ELR (cell line): ENCODE results near the gene SCN7A.
A peak's percentile ranks its signal among the peaks of the same experiment; 100 is the strongest.
"Not testable (repeated sequence)": the region's sequence is repeated elsewhere in the genome, so short reads cannot be mapped to it uniquely, and the experiment has no call there.

Source experiments
- DNase-seq: peaks from one replicate; pipeline ENCODE4 v3.0.0-alpha.2; 2015; ENCODE audit warnings: low read depth

Gene SCN7A

GRCh38 chr2:166454006-166454595, 39.9 kb downstream of the SCN7A start:
- DNase-seq, result no peak

- DNase-seq, result peak; percentile 31
Measured at GRCh38 chr2:166451468-166451867, 42.6 kb downstream of the SCN7A start.

GRCh38 chr2:166449439-166449838, 44.6 kb downstream of the SCN7A start:
- no peak for DNase-seq

- no peak for DNase-seq
Measured at GRCh38 chr2:166448106-166448505, 45.9 kb downstream of the SCN7A start.

- no peak for DNase-seq
Measured at GRCh38 chr2:166444306-166444705, 49.7 kb downstream of the SCN7A start.

GRCh38 chr2:166440313-166440712, 53.7 kb downstream of the SCN7A start:
- no peak for DNase-seq

- DNase-seq, result no peak
Measured at GRCh38 chr2:166439078-166439477, 55.0 kb downstream of the SCN7A start.

GRCh38 chr2:166436976-166437375, 57.1 kb downstream of the SCN7A start:
- DNase-seq, result no peak

- no peak for DNase-seq
Measured at GRCh38 chr2:166436189-166436588, 57.9 kb downstream of the SCN7A start.

- DNase-seq, result no peak
Measured at GRCh38 chr2:166434491-166434890, 59.6 kb downstream of the SCN7A start.

GRCh38 chr2:166433457-166433856, 60.6 kb downstream of the SCN7A start:
- no peak for DNase-seq

- no peak for DNase-seq
Measured at GRCh38 chr2:166432331-166432730, 61.7 kb downstream of the SCN7A start.

- no peak for DNase-seq
Measured at GRCh38 chr2:166424841-166425240, 69.2 kb downstream of the SCN7A start.

- peak; percentile 74 for DNase-seq
Measured at GRCh38 chr2:166419616-166419934, 74.5 kb downstream of the SCN7A start.

GRCh38 chr2:166418853-166419615, 75.0 kb downstream of the SCN7A start:
- DNase-seq, result no peak

GRCh38 chr2:166417669-166418068, 76.4 kb downstream of the SCN7A start:
- DNase-seq, result peak; percentile 74

GRCh38 chr2:166413255-166413654, 80.8 kb downstream of the SCN7A start:
- peak; percentile 66 for DNase-seq

- DNase-seq, result peak; percentile 84
Measured at GRCh38 chr2:166411473-166412230, 82.4 kb downstream of the SCN7A start.

GRCh38 chr2:166410828-166411472, 83.1 kb downstream of the SCN7A start:
- peak; percentile 93 for DNase-seq

GRCh38 chr2:166407746-166408145, 86.3 kb downstream of the SCN7A start:
- DNase-seq, result not testable (repeated sequence)

- DNase-seq, result no peak
Measured at GRCh38 chr2:166406374-166406773, 87.7 kb downstream of the SCN7A start.

GRCh38 chr2:166405569-166405926, 88.5 kb downstream of the SCN7A start:
- no peak for DNase-seq
